Activated CD4-positive, alpha-beta T cell treated with anti-CD3 and anti-CD28 coated beads for 48 hours (primary cell): ENCODE data around the gene CPNE4.
A peak's percentile ranks its signal among the peaks of the same experiment; 100 is the strongest.

ENCODE experiments used
- DNase-seq: peaks from one replicate; pipeline ENCODE4 v3.0.0-alpha.2; 2020

Gene CPNE4

DNA sequence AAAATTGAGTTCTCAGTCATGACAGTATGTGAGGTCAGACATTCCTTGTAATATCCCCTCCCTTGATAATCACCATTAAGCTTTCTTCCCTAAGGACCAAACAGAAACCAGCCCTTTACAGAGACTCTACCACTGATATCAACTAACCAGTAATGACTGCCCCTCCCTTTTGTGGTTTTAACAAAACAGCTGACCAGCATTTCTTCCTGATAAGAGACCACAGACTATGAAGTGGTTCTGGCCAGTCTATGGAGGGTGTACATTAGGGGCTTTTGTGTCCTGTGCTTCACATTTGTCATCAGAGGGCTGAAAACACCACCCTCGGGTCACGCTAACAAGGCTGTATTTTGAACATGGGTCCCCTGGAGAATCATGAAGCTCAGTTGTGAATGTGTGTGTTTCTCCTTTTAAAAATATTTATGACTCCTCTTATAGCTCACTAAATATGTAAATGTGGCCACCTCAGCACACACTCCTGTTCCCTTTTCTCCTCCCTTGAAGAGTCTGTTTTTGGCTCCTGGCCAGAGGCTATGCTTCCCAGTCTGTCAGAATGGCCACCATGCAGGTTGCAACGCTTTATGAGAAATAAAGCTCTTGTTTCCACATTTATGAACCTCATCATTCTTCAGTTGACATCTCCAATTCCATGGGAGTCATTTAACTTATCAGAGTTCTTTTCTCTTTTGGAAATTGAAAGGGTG is 239.3 kb downstream of the CPNE4 start:
- DNase-seq = no peak

DNA sequence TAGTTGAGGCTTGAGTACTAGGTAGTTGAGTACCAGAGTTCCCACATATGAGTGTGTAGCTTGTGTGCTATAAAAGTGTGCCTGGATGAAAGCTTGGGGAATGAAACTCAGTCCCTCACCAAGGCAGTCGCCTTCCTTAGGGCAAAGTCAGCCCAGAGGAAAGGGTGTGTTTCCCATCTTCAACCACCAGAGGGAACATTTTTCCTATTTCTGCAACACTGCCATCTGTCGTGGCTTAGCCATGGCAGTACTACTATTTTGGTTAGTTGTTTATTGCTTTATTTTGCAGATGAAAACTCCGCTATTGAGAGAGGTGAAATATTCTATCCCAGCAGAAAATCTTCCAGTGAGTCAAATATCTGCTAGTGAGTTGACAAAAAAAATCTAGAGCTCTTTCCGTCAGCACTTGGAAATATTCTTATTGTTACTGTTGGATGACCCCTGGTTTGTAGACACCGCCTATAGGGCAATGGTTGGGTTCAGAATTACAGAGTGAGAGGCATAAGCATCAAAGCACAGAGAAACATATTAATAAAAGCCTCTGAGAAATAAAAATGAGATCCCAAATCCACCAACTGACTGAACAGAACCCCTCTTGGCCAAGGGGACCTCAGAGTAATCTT is 239.9 kb downstream of the CPNE4 start:
- DNase-seq = peak; percentile 18

DNA sequence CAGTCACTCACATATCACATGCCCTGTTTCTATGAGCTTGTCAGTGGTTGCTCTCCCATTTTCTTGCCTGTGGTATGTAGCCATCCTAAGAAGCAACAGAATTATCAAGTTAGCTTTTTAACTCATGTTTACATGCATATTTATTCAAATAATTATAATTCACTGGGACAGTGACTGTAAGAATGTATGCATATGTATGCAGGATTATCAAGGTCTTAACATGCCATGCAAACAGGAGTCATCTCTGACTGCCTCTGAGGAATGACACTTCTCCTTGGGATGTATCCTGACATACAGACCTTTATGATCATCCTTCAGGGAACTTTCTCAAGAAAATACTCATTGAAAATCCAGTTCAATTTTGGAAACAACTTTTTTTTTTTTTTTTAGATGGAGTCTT is 240.9 kb downstream of the CPNE4 start:
- DNase-seq = no peak

DNA sequence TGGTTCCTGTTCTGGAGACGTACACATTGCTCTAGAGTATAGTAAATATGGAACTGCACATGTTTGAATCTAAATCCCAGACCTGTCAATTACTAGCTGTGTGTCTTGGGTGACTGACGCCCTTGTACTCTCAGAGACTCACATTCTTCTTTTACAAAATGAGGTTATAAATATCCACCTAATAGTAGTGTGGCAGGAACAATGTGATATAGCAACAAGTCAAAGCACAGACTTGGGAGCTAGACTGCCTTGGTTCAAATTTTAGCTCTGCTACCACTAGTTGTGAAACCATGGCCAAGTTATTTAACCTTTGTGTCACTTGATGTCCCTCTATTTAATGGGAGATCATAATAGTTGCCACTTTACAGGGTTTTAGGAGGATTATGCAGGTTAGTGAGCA is 245.6 kb downstream of the CPNE4 start:
- no peak for DNase-seq

DNA sequence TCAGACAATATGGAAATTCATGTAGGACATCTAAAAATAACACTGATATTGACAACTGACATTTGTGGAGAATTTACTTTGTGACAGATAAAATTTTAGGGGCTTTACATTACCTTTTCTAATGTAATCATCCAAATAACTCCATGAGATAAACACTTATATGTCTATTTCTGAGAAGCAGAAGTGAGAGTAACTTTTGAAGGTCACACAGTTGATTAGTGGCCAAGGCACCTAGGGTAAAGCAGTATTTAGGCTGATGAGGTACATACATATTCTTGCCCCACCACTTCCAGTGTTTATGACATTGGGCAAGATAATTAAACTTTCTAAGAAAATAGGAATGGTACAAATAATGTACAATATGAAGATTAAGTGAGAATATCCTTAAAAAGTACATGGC is 248.4 kb downstream of the CPNE4 start:
- DNase-seq = no peak

DNA sequence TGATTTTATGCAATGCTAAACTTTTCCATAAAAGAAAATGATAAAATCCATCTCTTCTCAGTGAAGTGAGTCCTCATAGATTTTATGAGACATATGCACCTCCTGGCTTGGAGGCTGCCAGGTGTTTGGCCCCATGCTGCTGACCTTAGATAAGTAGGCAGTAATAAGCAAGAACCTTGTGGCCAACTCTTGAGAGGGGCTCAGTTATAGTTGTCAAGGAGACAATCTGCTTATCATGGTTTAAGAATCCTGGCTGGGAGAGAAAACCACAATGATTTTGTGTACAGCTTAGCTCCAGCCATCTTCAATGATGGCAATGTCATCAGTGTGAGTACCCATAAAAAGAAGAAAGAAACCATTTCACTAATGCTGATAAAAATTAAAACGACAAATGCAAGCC is 252.1 kb downstream of the CPNE4 start:
- no peak for DNase-seq

DNA sequence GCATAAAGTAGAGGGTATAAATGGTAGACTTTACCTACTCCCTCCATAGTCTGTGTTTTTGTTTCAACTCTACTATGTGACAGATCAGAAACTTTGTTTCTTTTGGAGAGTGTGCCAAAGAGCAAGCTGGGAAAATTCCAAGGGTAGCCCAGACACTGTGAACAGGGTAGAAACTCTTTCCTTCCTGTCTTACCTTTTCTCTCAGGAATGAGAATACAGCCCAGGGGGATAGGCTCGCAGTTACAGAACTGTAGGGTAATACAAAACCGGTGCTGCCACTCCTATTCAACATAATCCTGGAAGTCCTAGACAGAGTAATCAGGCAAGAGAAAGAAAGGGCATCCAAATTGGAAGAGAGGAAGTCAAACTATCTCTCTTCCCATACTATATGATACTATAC is 256.3 kb downstream of the CPNE4 start:
- DNase-seq = no peak

DNA sequence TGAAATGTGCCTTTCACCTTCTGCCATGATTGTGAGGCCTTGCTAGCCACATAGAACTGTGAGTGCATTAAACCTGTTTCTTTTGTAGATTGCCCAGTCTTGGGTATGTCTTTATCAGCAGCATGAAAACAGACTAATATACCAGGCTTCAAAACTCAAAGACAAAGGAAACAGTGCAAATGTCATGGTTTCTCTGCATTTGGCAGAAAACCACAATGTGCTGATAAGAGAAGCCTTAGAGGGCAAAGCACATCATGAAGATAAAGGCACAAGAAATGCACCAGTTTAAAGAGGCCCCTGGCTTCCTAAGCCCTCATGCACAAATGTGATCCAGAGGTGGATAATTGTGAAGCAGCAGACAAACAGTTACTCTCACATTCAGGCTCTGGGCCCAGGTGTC is 259.2 kb downstream of the CPNE4 start:
- DNase-seq = no peak

DNA sequence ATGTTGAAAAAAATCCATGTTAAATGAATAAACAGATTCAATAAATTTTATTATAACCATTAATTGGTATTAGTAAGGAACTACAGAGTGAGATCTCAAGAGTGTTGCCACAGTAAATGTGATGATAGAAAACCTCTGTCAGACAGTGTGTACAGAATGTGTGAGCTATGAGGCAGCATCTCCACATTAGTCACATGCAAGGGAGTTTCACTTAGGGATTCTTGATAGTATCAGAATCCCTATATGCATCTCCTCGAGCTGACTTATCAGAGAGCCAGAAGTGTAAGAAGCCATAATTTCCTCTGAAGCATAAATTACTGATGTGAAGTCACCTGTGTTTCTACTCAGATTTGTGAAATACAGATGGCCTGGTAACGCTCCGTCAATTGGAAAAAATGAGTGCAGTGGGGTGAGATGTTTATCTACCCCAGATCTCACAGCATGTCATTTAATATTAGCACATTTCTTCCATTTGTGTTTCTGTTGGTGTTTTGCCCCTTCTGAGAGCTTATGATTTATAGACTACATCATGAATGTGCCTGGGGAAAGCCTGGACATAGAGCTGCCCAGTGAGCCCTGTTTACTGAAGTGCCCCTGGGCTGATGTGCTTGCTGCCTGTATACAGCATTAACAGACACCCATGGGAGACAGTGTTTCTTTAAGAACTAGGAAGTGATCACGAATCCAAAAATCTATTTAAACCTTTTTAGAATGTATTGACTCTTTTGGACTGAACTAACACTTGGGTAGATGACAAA is 262.4 kb downstream of the CPNE4 start:
- peak; percentile 8 for DNase-seq

DNA sequence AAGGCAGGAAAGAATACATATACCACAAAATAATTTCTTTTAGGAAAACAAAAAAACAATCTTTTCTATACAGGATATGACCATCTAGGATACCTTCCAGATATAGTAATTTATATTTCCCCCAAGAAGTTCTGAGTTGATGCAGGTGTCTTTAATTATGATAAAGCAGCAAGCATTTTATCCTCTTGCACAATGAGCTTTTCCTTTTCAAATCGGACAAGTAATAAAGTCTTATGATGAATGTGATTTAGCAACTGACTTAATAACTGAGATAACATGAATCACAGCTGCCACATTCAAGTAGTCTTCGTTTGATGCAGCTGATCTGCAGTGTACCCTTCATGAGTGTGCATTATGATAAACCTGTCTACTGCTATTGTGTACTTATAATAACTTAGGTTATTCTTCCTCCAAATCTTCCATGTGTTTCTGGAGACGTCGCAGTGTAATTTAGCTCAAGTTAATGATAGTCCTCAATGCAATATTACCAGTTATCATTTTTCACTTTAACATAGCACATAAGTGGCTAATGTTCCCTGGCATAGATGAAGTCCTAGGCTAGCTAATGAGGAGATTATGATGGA is 271.7 kb downstream of the CPNE4 start:
- DNase-seq = no peak

DNA sequence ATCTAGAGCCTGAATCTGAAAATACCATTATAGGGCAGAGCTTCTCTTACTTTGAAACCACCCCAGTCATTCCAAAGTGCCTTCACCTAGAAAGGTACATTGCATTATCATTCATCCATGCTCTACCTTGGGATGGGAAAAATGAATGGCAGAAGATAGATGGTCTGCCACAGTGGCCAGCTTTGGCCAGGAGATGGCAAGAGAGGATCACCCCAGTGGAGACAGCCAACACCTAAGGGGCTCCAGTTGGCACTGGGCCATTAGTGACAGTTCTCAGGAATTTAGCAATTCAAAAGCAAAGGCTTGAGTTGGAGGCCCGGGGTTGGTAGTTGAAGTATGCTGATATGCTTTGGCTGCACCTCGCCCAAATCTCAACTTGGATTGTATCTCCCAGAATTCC is 278.4 kb downstream of the CPNE4 start:
- DNase-seq = no peak

DNA sequence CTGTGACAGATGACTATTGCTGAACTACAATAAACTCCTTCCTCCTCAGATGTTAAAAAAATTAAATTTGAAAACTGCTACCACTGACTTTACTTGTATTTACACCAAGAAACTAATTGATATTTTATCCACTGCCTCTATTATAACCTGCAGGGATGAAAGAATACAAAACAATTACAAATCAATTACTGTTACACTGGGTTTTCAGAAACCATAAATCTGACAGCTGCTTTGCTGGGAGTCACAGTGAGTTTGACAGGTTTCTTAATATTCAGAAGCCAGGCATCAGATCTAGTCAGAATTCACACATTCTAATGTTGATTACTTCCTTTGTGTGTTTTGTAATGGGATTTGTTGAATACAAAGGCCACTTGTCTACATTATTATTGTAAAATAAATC is 279.4 kb downstream of the CPNE4 start:
- no peak for DNase-seq

DNA sequence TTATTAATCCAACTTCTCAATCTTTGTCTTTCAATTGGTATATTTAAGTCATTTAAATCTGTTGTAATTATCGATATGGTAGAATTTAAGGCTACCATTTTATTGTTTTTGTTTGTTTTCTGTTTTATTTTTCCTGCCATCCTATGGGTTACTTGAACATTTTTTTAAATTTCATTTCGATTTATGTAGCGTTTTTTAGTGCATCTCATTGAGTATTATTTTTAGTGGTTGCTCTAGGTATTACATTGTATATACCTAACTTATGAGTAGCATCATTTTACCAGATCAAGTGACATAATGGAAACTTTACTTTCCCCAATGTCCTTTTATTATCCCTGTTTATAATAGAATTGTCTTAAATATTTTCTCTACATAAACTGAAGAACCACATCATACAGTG is 284.6 kb downstream of the CPNE4 start:
- DNase-seq = no peak

DNA sequence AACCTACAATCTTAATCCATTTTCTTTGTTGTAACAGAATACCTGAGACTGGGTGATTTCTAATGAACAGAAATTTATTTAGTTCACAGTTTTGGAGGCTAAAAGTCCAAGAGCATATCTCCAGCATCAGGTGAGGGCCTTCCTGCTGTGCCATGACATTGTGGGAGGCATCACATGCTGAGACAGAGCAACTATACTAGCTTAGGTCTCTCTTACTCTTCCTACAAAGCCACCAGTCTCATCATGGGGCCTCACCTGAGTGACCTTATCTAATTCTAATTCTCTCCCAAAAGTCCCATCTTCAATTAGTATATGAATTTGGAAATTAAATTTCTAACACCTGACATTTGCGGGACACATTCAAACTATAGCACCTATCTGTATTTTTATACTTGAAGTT is 285.0 kb downstream of the CPNE4 start:
- no peak for DNase-seq

DNA sequence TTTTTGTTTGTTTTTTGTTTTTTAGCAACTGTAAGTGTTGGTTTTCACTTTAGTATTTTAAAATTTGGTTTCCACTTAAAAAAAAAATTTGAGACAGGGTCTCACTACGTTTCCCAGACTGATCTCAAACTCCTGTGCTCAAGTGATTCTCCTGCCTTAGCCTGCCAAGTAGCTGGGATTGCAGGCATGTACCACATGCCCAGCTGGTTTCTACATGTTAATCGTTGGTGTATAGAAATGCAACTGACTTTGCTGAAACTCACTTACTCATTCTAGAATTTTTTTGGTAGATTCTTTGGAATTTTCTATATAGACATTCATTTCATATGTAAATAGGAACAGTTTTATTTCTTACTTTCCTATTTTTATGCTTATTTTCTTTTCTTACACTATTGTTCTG is 287.3 kb downstream of the CPNE4 start:
- no peak for DNase-seq

DNA sequence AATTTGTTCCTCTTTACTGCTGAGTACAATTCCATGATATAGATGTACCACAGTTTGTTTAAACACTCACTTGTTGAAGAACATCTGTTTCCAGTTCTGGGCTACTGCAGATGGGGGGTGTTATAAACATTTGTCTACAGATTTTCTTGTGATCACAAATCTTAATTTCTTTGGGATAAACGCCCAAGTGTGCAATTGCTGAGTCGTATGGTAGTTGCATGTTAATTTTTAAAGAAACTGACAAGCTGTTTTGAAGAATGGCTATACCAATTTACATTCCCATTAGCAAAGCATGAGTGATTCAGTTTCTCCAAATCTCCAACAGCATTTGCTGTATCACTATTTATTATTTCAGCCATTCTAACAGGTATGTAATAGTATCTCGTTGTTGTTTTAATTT is 290.0 kb downstream of the CPNE4 start:
- DNase-seq = no peak

DNA sequence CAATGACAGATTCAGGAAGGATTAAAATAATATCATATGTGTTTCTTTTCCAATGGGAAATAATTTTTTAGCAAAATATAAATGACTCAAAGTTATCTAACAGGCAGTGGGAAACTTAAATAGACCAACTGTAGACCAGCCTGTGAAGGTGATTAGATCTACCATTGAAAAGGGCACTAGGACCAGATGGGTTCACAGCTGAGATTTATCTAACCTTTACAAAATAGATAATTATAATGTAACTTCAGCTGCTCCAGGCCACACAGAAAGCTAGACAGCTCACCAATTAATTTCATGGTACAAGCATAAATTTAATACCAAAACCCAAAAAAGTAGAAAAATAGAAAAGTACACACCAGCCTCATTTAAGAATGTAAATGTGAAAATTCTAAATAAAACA is 291.7 kb downstream of the CPNE4 start:
- no peak for DNase-seq

DNA sequence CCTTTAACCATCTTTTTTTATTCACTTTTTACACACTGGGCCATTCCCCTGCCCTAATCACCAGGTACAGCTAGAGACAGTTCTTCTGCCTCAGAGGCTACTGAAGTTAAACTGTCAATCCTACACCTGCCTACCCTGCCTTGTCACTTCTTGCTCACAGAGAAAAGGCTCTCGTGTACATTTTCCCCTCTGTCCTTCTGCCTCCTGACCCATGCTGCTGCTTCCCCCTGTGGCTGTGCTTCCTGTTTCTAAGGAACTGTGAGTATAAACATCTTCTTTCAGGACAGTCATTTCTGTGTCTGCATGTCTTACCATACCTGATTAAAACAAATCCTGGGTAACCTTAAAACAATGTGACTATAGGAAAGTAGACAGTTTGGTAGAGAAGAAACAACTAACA is 295.6 kb downstream of the CPNE4 start:
- no peak for DNase-seq

DNA sequence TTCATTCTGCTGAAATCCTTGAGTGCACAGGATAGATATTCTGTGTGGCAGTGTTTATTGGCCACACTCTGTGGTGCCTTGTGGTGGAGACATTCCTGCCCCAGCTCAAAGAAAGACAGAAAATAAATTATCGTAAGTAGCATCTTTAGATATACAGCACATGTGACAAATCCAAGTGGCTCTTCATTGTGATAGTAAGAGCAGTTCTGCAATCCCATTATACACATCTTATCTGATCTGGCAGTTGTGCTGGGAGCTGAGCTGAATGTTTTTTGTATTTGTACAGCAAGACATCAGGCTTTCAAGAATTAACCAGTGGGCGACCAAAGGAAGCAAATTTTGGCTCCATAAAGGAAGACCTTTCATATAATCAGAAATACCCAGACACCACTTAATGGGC is 296.7 kb downstream of the CPNE4 start:
- DNase-seq = no peak

DNA sequence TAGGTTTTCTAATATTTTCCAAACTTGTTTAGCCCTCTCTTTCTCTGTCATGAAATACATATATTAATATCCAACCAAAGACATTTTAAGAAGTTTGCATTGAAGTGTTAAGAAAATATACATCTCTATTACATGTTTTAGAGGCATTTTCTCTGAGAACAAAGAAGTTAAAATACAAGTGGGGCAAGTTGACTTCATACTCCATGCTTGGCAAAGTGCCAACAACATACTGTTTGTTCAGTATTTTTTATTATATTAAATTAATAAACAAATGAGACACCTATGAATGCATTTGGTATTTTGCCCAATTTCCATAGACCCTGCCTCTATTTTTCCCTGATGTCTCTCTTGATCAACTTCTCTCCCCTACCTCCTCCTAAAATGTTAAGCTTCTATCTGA is 299.3 kb downstream of the CPNE4 start:
- DNase-seq = no peak

DNA sequence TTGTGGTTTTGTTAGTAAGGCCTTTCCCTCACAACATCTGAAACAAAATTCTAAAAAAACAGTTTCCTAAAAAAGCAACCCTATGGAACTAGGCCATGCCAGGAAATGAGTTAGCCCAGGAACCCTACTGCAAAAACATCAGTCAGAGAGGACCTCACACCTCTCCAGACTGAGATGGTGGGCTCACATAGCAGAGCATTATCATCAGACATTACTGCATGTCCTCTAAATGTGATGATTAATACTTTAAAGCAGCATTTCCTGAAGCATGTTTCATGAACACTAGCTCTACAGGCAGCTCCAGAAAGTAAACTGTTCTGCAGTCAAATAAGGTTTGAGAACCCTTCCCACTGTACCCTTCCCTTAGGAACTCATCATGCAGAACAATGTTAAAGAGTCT is 299.7 kb downstream of the CPNE4 start:
- no peak for DNase-seq

DNA sequence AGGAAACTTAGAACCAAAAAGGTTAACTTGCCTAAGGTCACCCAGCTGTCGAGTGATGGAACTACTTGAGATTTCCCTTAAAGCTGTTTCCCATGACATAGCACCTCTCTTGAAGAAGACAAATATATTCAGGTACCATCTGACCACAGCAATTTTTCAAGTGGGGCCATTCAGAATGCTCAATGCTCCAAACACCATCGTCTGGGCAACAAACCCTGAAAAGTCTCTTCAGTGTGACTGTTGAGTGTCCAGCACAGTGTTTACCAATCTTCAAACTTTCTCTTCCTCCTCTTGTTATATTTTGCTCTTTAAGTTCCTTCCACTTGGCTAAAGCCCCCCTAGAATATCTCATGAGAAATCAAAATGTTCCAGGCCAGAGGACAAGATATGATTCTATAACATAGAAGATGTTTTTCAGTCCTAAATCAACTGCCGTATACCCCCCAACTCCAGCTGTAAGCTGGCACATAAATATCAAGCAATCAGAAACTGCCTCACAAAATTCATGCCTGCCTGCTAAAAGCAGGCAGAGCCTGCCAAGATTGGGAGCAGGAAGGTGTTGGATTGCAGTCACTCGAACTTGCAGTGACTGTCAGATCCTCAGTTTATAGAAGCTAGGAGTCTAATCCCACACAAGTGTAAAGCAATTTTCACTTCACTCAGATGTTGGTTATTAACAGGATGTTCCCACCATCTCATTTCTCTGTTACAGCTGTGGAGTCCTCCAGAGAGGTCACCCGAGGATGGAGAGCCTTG is 301.6 kb downstream of the CPNE4 start:
- no peak for DNase-seq

DNA sequence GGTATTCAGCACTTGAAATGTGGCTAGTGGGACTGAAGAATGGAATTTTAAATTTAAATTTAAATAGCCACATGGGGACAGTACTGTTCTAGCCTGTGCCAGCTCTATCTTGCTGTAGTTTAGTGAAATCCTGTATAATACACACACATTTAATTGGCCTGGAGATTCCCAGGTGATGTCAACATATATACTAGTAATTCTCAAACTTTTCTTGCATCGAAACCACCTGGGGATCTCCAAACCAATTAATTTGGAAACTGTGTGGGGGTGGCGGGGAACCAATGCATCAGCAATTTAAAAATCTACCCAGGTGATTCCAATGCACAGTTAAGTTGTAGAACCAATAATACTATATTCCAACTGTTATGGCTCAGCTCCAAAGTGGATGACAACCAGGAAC is 303.1 kb downstream of the CPNE4 start:
- peak; percentile 53 for DNase-seq
